CD8-positive, alpha-beta memory T cell (primary cell): ENCODE results near the gene CRYGN. TPM values are rescaled to one million over a fixed set of nuclear protein-coding genes. Genes with fewer than 3 reads are reported as not detected.
A peak's percentile ranks its signal among the peaks of the same experiment; 100 is the strongest.

Experiments
- CTCF ChIA-PET: fragments of 350-600 bp; sonication (Branson Sonifier 250); formaldehyde crosslinking; loops from one replicate; lab custom pipeline; 2021; ENCODE audit warnings: antibody characterized with exemption; lab: Charles Lee
- POLR2A ChIA-PET: fragments of 350-600 bp; sonication (Branson Sonifier 250); formaldehyde crosslinking; loops from one replicate; lab custom pipeline; 2021; ENCODE audit warnings: antibody characterized with exemption; lab: Charles Lee
- DNase-seq, 5 donors: peaks; one replicate each; pipeline versions ENCODE4 v3.0.0 to v3.0.0-alpha.2; 2020 to 2022; ENCODE audit warnings: mixed read lengths in 1 of 5
- H3K27ac ChIP-seq: one replicate; pipeline ENCODE4 v1.7.0; 2013; ENCODE audit warnings: low read depth, mild to moderate bottlenecking, low read length, moderate library complexity
- H3K27me3 ChIP-seq: 2 replicates; pipeline ENCODE4 v1.7.0; 2013; ENCODE audit warnings: low read length, mild to moderate bottlenecking; ENCODE audit not compliant: insufficient read depth, poor library complexity, severe bottlenecking
- H3K36me3 ChIP-seq: 2 replicates; pipeline ENCODE4 v1.7.0; 2013; ENCODE audit warnings: mild to moderate bottlenecking, low read length, moderate library complexity; ENCODE audit not compliant: insufficient read depth
- H3K4me1 ChIP-seq: 2 replicates; pipeline ENCODE4 v1.7.0; 2013; ENCODE audit warnings: mild to moderate bottlenecking, low read length, moderate library complexity; ENCODE audit not compliant: insufficient read depth
- H3K4me3 ChIP-seq: 2 replicates; pipeline ENCODE4 v1.7.0; 2013; ENCODE audit warnings: mild to moderate bottlenecking, low read length
- H3K9me3 ChIP-seq: 2 replicates; pipeline ENCODE4 v1.7.0; 2013; ENCODE audit warnings: mild to moderate bottlenecking, low read length
- H3K27ac Mint-ChIP-seq, 8 donors: one replicate each; pipeline ENCODE4 v1.8.0; 2020 to 2021; ENCODE audit warnings: mixed read lengths in 8 of 8, mild to moderate bottlenecking in 6 of 8, inconsistent platforms in 3 of 8, moderate library complexity in 3 of 8
- H3K27me3 Mint-ChIP-seq, 2 donors: one replicate each; pipeline ENCODE4 v1.8.0; 2020 to 2021; ENCODE audit warnings: mixed read lengths in 2 of 2, mild to moderate bottlenecking in 1 of 2, moderate library complexity in 1 of 2
- H3K36me3 Mint-ChIP-seq, 3 donors: one replicate each; pipeline ENCODE4 v1.8.0; 2020 to 2021; ENCODE audit warnings: mixed read lengths in 3 of 3, inconsistent platforms in 1 of 3, mild to moderate bottlenecking in 1 of 3
- H3K4me1 Mint-ChIP-seq, 3 donors: one replicate each; pipeline ENCODE4 v1.8.0; 2020 to 2021; ENCODE audit warnings: mixed read lengths in 3 of 3, inconsistent platforms in 1 of 3, mild to moderate bottlenecking in 1 of 3
- H3K4me3 Mint-ChIP-seq, 7 donors: one replicate each; pipeline ENCODE4 v1.8.0; 2020 to 2021; ENCODE audit warnings: mixed read lengths in 7 of 7, mild to moderate bottlenecking in 6 of 7, moderate library complexity in 4 of 7, inconsistent platforms in 2 of 7
- H3K9me3 Mint-ChIP-seq, 5 donors: one replicate each; pipeline ENCODE4 v1.8.0; 2020 to 2022; ENCODE audit warnings: mixed read lengths in 5 of 5, mild to moderate bottlenecking in 3 of 5, moderate library complexity in 2 of 5, inconsistent platforms in 1 of 5
- polyA plus RNA-seq: library from polyadenylated mRNA; unstranded; fragments of 300-500 nt; fragmentation: Illumina TruSeq; gene quantifications from one replicate; pipeline ENCODE4 v1.2.3, GENCODE V29; 2021
- total RNA-seq, 2 experiments: library from RNA; stranded (reverse); gene quantifications; one replicate each; pipeline ENCODE4 v1.2.3, GENCODE V29; 2021

Gene CRYGN
- total and polyA plus RNA-seq, 3 experiments from 2014 or later = 0.41 TPM; not detected in 2

DNA sequence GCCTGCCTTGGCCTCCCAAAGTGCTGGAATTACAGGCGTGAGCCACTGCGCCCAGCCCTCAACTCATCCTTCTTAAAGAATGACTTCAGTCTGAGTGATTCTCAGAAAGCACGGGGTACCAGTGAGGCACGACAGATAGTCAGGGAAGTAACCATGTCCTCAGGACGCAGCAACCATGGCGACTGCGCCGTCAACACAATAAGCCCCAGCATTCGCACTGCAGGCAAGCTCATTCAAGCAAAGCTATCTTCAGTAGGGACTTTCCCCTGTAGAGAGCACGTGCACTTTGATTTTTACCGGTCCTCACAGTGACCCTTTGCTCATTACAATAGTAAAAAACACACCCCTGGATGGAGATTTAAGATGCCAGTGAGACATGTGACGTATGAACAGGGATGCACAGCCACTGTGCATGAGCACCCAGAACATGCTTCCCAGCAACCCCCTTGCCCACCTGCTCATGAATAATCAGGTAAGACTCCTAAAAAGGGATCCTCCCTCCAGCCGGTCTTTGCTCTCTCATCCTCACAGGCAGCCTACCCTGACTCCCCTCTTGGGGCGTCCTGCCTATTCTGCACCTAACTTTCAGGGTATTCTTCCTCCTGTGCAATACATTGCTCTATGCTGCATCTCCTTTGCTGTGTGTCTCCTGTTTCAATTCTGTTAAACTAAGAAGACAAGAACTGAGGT lies 39.2 kb downstream of the CRYGN start:
- no peaks in the 10 kb centered on the region for H3K36me3 Mint-ChIP-seq
- H3K4me1 ChIP-seq = no peaks in the 10 kb centered on the region
- ChIA-PET CTCF (interaction anchor here (0.7 to 2.6 kb wide), 2 partner anchors 47 to 86 kb away, joined by 3 to 6 read pairs; no protein-coding TSS in a partner anchor), POLR2A (interaction anchor here (0.7 kb wide), 1 partner anchor 814 kb away, joined by 3 read pairs; no protein-coding TSS in a partner anchor)
- no peaks in the 10 kb centered on the region for H3K9me3 Mint-ChIP-seq
- no peak overlapping the region for H3K4me3 Mint-ChIP-seq
- H3K36me3 ChIP-seq = no peaks in the 10 kb centered on the region
- no peak overlapping the region for H3K4me3 ChIP-seq
- H3K4me1 Mint-ChIP-seq = peaks cover 21 to 29% (median 24%) of the 10 kb centered on the region in 3 donors
- no peak overlapping the region for H3K27ac ChIP-seq
- peak in 1 of 5 donors; percentile 18 for DNase-seq
- H3K9me3 ChIP-seq = no peaks in the 10 kb centered on the region
- no peaks in the 10 kb centered on the region for H3K27me3 Mint-ChIP-seq
- H3K27ac Mint-ChIP-seq = peak overlapping the region in 6 of 8 donors; percentile 13 to 80 (median 36)
- H3K27me3 ChIP-seq = no peaks in the 10 kb centered on the region

DNA sequence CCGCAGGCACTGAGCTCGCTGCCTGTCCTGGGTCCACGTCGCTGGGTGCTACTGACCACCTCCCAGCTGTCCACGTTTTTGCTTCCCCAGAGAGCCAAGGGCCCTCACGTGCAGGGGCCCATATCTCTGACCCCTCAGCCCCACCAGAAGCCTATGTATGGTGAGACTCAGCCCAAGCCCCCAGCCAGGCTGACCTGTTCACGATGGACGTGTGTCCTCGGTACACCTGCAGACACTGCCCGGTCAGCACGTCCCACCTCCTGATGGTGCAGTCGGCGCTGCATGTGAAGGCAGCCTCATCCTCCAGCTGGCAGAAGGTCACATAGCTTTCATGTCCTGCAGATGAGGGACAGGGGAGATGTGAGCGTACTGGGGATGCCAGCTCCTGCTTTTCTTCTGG lies 40.0 kb downstream of the CRYGN start:
- CTCF ChIA-PET = interaction anchor here (0.7 to 2.6 kb wide), 3 partner anchors 32 to 85 kb away, joined by 3 to 6 read pairs (median 3); no protein-coding TSS in a partner anchor
- Mint-ChIP-seq H3K4me3 (no peak overlapping the region), H3K36me3 (no peaks in the 10 kb centered on the region), H3K4me1 (peaks cover 21 to 28% (median 24%) of the 10 kb centered on the region in 3 donors), H3K27me3 (no peaks in the 10 kb centered on the region), H3K27ac (peak overlapping the region in 1 of 8 donors; percentile 32), H3K9me3 (no peaks in the 10 kb centered on the region)
- no peak overlapping the region for H3K27ac ChIP-seq
- POLR2A ChIA-PET = no interaction called here
- no peaks in the 10 kb centered on the region for H3K36me3 ChIP-seq
- no peaks in the 10 kb centered on the region for H3K9me3 ChIP-seq
- peak in 1 of 5 donors; percentile 23 for DNase-seq
- H3K4me3 ChIP-seq = no peak overlapping the region
- H3K4me1 ChIP-seq = no peaks in the 10 kb centered on the region
- H3K27me3 ChIP-seq = no peaks in the 10 kb centered on the region

DNA sequence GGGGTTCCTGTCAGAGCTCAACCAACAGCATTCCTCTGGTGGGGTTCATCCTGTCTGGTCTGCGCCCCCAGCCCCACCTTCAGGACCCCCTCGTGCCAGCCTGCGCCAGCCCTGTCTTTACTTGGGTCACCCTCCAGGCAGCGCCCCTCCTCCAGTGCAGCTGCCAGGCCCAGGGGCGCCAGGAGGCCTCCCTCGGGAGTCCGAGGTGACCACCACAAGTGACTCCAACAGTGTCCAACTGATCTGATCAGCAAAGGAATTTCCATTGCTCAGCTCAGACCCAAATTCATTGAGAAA lies 40.7 kb downstream of the CRYGN start:
- no peak overlapping the region for H3K27ac Mint-ChIP-seq
- POLR2A ChIA-PET = no interaction called here

DNA sequence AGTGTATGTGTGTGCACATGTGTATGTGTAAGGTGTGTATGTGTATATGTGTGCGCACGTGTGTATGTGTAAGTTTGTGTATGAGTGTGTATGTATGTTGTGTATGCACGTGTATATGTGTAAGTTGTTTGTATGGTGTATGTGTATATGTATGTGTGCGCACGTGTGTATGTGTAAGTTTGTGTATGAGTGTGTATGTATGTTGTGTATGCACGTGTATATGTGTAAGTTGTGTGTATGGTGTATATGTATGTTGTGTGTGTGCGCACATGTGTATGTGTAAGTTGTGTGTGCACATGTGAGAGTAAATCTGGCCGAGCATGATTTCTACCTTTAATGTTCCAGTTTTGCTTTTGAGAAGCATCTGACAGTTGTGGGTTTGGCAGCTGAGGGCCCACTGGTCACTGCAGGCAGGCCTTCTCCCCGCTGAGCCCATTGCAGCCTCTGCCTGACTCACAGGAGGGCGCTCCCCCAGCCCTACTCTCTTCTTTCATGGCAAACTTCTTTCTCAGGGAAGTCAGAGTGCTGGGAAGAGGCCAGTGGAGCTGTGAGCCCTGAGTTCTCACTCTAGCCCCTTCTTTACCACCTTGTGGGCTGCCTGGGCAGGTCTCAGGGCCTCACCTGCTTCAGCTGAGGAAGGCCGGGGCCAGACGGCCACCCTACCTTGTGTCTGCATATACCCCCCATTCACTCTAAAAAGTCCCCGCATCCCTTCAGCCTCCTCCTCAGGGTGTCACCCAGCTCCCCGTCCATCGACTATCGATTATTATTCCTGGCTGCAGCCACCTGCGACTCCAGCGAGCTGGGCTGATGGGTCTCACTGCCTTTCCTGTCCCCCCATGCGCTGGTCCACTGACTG lies 41.3 kb downstream of the CRYGN start:
- Mint-ChIP-seq H3K4me1 (peaks cover 14 to 23% (median 19%) of the 10 kb centered on the region in 3 donors), H3K36me3 (no peaks in the 10 kb centered on the region), H3K27ac (peak overlapping the region in 4 of 8 donors; percentile 12 to 58 (median 48)), H3K9me3 (no peaks in the 10 kb centered on the region), H3K4me3 (no peak overlapping the region), H3K27me3 (no peaks in the 10 kb centered on the region)
- ChIA-PET CTCF (interaction anchor here (2.6 kb wide), 1 partner anchor 49 kb away, joined by 6 read pairs; no protein-coding TSS in a partner anchor), POLR2A (no interaction called here)
- no peaks in the 10 kb centered on the region for H3K4me1 ChIP-seq
- no peaks in the 10 kb centered on the region for H3K36me3 ChIP-seq
- DNase-seq = peak in 1 of 5 donors; percentile 30
- no peak overlapping the region for H3K27ac ChIP-seq
- no peak overlapping the region for H3K4me3 ChIP-seq
- H3K27me3 ChIP-seq = no peaks in the 10 kb centered on the region
- H3K9me3 ChIP-seq = no peaks in the 10 kb centered on the region

More for the DNA sequence above, 40.7 kb downstream of the CRYGN start:
- Histone ChIP-seq H3K36me3 (no peaks in the 10 kb centered on the region), H3K4me1 (no peaks in the 10 kb centered on the region), H3K9me3 (no peaks in the 10 kb centered on the region), H3K27ac (no peak overlapping the region), H3K4me3 (no peak overlapping the region), H3K27me3 (no peaks in the 10 kb centered on the region)
- no peaks in the 10 kb centered on the region for H3K9me3 Mint-ChIP-seq
- no peaks in the 10 kb centered on the region for H3K27me3 Mint-ChIP-seq
- DNase-seq = peak in 1 of 5 donors; percentile 22
- CTCF ChIA-PET = interaction anchor here (0.7 to 2.6 kb wide), 2 partner anchors 31 to 48 kb away, joined by 3 to 6 read pairs; no protein-coding TSS in a partner anchor
- H3K4me3 Mint-ChIP-seq = no peak overlapping the region
- H3K4me1 Mint-ChIP-seq = peaks cover 20 to 26% (median 24%) of the 10 kb centered on the region in 3 donors
- H3K36me3 Mint-ChIP-seq = no peaks in the 10 kb centered on the region

DNA sequence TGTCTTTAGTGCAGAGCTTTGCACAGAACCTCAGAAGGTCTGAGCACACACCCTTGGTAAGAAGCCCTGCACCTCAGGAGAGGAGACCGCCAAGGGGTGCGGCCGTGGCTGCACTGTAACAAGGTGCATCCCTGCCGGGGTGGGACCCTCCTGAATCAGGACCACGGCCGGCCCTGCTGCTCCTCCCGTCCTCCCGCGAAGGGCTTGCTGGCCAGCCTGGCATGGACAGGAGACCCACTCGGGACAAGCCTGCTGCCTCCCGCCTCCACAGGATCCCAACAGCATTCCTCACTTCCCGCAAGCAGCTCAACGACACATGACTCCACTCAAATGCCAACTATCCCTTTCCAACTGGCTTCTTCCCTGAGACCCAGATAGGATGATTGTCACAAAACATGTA lies 42.9 kb downstream of the CRYGN start:
- Histone ChIP-seq H3K4me3 (no peak overlapping the region), H3K36me3 (no peaks in the 10 kb centered on the region), H3K4me1 (no peaks in the 10 kb centered on the region), H3K9me3 (no peaks in the 10 kb centered on the region), H3K27me3 (no peaks in the 10 kb centered on the region), H3K27ac (no peak overlapping the region)
- Mint-ChIP-seq H3K4me3 (peak overlapping the region in 1 of 7 donors; percentile 22), H3K27me3 (no peaks in the 10 kb centered on the region), H3K36me3 (no peaks in the 10 kb centered on the region), H3K9me3 (no peaks in the 10 kb centered on the region), H3K27ac (peak overlapping the region in 5 of 8 donors; percentile 34 to 94 (median 85)), H3K4me1 (peaks cover 12 to 20% (median 18%) of the 10 kb centered on the region in 3 donors)
- POLR2A ChIA-PET = no interaction called here
- CTCF ChIA-PET = interaction anchor here (1.1 kb wide), 1 partner anchor 14 kb away, joined by 4 read pairs; no protein-coding TSS in a partner anchor
- peak in 1 of 5 donors; percentile 27 for DNase-seq

DNA sequence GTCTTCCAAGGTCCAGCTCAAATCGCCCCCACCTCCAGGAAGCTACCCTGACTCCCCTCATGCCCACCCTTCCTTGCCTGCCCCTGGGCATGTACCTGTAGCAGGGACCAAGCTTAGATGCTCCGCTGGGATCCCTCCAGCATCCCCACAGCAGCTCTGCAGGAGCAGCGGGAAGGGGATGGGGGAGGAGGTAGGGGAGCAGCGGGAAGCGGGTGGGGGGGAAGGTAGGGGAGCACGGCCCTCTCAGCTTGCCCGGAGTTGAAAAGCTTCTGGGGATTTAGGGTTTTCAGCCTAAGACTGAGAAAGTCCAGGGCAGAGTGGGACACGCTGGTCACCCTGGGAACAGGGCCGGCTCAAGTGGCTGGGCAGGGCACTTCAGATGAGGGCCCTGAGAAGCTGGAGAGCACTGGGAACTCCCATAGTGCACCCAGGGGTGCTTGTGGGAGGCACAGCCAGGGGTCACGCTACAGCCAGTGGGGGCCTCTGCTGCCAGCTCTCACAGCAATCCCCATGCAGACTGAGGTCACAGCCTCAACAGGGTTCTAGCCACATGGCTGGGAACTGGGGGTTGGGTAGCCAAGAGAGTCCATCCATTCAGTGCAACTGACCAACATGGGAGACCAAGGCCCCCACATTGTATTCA lies 43.5 kb downstream of the CRYGN start:
- H3K27ac Mint-ChIP-seq = peak overlapping the region in 3 of 8 donors; percentile 42 to 94 (median 88)
- Histone ChIP-seq H3K27ac (no peak overlapping the region), H3K4me1 (no peaks in the 10 kb centered on the region), H3K4me3 (no peak overlapping the region), H3K36me3 (no peaks in the 10 kb centered on the region), H3K27me3 (no peaks in the 10 kb centered on the region), H3K9me3 (no peaks in the 10 kb centered on the region)
- H3K9me3 Mint-ChIP-seq = no peaks in the 10 kb centered on the region
- peaks cover 12 to 20% (median 18%) of the 10 kb centered on the region in 3 donors for H3K4me1 Mint-ChIP-seq
- ChIA-PET POLR2A (interaction anchor here (0.7 kb wide), 1 partner anchor 47 kb away, joined by 8 read pairs; no protein-coding TSS in a partner anchor), CTCF (interaction anchor here (1.1 to 1.6 kb wide), 3 partner anchors 15 to 81 kb away, joined by 4 to 6 read pairs (median 4); no protein-coding TSS in a partner anchor)
- H3K4me3 Mint-ChIP-seq = no peak overlapping the region
- no peaks in the 10 kb centered on the region for H3K36me3 Mint-ChIP-seq
- DNase-seq = peak in 1 of 5 donors; percentile 35
- H3K27me3 Mint-ChIP-seq = no peaks in the 10 kb centered on the region

DNA sequence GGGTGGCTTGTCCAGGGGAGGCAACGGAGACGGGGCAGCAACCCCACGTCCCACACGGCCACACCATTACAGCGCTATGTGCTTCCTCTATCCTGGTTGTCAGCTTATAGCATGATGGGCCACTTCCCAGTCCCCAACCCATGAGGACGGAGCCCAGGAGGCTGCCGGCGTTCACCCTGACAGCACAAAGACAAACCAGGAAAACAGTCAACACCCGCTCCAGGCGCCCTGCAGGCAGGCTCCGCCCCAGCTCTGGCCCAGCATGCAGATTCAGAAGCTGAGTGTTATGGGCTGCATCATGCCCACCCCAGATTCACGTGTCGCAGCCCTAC lies 44.9 kb downstream of the CRYGN start:
- ChIA-PET POLR2A (no interaction called here), CTCF (interaction anchor here (1.0 to 1.6 kb wide), 3 partner anchors 27 to 80 kb away, joined by 4 to 6 read pairs (median 4); no protein-coding TSS in a partner anchor)
- Mint-ChIP-seq H3K4me1 (peaks cover 16 to 22% (median 18%) of the 10 kb centered on the region in 3 donors), H3K27ac (peak overlapping the region in 2 of 8 donors; percentile 11 to 74), H3K9me3 (no peaks in the 10 kb centered on the region), H3K4me3 (no peak overlapping the region), H3K27me3 (peaks cover 0 to 6% of the 10 kb centered on the region in 2 donors), H3K36me3 (no peaks in the 10 kb centered on the region)
- Histone ChIP-seq H3K27me3 (no peaks in the 10 kb centered on the region), H3K4me1 (no peaks in the 10 kb centered on the region), H3K4me3 (no peak overlapping the region), H3K27ac (no peak overlapping the region), H3K36me3 (no peaks in the 10 kb centered on the region), H3K9me3 (no peaks in the 10 kb centered on the region)
- DNase-seq = peak in 1 of 5 donors; percentile 18
